Mesothelial cell of epicardium (in vitro differentiated cells): Measurements from ENCODE around the gene ARMC6. TPM values are rescaled to one million over a fixed set of nuclear protein-coding genes. Genes with fewer than 3 reads are reported as not detected.

Experiments
- DNase-seq, 2 experiments: peaks; one replicate each; pipeline ENCODE4 v3.0.0; 2021; ENCODE audit warnings: low spot score in 2 of 2; ENCODE audit not compliant: unreplicated experiment in 2 of 2
- H3K27ac Mint-ChIP-seq: 2 replicates; pipeline ENCODE4 v1.8.0; 2021; ENCODE audit warnings: mixed read lengths
- H3K27me3 Mint-ChIP-seq: 2 replicates; pipeline ENCODE4 v1.8.0; 2021; ENCODE audit warnings: low read depth, mixed read lengths
- H3K36me3 Mint-ChIP-seq: 2 replicates; pipeline ENCODE4 v1.8.0; 2021; ENCODE audit warnings: mixed read lengths
- H3K4me1 Mint-ChIP-seq: 2 replicates; pipeline ENCODE4 v1.8.0; 2021; ENCODE audit warnings: mixed read lengths
- H3K4me3 Mint-ChIP-seq: 2 replicates; pipeline ENCODE4 v1.8.0; 2021; ENCODE audit warnings: mild to moderate bottlenecking, moderate library complexity, mixed read lengths
- H3K9me3 Mint-ChIP-seq: 2 replicates; pipeline ENCODE4 v1.8.0; 2021; ENCODE audit warnings: mixed read lengths
- total RNA-seq: library from RNA; stranded (reverse); gene quantifications from 3 replicates; pipeline ENCODE4 v1.2.1, GENCODE V29; 2021
- TF ChIP-seq, protein P1 (sequence below): fragments of 200-600 bp; sonication (generic); IDR thresholded peaks from one replicate; pipeline ENCODE4 v1.5.0; 2021; ENCODE audit warnings: antibody characterized with exemption; ENCODE audit not compliant: unreplicated experiment

ARMC6 gene
- total RNA-seq, 1 donor from 2014 or later, result 25.8 TPM

DNA sequence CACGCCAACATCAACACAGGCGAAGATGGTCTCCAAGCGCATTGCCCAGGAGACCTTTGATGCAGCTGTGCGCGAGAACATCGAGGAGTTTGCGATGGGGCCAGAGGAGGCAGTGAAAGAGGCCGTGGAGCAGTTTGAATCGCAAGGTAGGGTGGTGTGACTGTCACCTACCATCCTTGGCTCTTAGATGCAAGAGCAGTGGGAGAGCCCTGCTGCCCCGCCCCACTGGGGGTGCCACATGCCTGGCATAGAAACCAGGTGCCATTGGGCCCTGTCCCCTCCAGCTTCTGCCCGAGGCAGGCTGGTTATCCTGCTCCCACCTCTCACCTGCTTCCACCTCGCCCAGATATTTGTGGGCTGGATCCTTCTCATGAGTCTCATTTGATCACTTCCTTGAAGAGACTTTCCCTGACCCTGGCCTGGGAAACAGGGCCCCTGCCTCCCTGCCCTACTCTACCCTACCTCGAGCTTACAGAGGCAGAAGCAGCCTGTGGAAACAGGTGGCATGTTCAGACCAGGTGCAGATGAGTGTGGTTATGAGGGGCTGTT, 9.4 kb downstream of the ARMC6 start:
- Mint-ChIP-seq H3K27me3 (no peaks in the 10 kb centered on the region), H3K4me1 (no peaks in the 10 kb centered on the region), H3K36me3 (peaks cover 25% of the 10 kb centered on the region), H3K4me3 (no peak overlapping the region), H3K27ac (no peak overlapping the region), H3K9me3 (no peaks in the 10 kb centered on the region)
- TF ChIP-seq, protein P1, sequence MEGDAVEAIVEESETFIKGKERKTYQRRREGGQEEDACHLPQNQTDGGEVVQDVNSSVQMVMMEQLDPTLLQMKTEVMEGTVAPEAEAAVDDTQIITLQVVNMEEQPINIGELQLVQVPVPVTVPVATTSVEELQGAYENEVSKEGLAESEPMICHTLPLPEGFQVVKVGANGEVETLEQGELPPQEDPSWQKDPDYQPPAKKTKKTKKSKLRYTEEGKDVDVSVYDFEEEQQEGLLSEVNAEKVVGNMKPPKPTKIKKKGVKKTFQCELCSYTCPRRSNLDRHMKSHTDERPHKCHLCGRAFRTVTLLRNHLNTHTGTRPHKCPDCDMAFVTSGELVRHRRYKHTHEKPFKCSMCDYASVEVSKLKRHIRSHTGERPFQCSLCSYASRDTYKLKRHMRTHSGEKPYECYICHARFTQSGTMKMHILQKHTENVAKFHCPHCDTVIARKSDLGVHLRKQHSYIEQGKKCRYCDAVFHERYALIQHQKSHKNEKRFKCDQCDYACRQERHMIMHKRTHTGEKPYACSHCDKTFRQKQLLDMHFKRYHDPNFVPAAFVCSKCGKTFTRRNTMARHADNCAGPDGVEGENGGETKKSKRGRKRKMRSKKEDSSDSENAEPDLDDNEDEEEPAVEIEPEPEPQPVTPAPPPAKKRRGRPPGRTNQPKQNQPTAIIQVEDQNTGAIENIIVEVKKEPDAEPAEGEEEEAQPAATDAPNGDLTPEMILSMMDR, result no peak
- DNase-seq, result no peak

DNA sequence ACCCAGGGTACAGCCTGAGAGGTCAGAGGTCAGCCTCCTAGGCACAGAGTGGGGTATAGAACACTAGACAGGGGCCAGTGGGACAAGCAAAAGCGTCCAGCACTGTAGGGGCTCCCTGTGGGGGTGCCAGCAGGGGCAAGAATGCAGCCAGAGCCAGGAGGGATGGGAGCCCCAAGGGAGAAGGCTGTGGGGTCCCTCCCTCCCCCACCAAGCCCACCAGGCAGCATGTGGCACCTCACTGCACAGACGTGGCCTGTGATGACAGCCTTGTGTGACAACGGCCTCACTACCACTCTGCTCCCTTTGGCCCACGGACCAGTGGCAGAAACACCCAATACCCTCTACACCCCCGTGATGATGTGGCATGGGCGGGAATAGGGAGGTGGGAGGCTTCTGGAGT, 10.1 kb downstream of the ARMC6 start:
- peaks cover 25% of the 10 kb centered on the region for H3K36me3 Mint-ChIP-seq
- TF ChIP-seq, protein P1, result no peak
- no peak for DNase-seq
- H3K4me3 Mint-ChIP-seq, result no peak overlapping the region
- H3K4me1 Mint-ChIP-seq, result no peaks in the 10 kb centered on the region
- no peak overlapping the region for H3K27ac Mint-ChIP-seq
- H3K9me3 Mint-ChIP-seq, result no peaks in the 10 kb centered on the region
- H3K27me3 Mint-ChIP-seq, result no peaks in the 10 kb centered on the region

DNA sequence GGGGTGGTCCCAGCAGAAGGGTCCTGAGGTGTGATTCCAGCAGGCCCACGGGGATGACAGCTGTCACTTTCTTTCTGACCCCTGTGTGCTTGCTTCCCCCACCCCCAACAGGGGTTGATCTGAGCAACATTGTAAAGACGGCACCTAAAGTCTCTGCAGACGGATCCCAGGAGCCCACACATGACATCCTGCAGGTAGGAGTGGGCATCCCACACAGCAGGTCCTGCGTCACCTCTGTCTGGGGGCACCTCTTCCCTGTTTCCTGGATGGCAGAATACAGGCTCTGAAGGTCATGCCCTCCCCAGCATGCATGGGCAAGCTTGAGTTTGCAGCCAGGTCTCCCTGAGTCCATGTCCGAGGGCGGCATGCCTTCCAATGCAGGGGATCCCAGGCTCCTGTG, 10.5 kb downstream of the ARMC6 start:
- no peak for DNase-seq
- Mint-ChIP-seq H3K36me3 (peaks cover 23% of the 10 kb centered on the region), H3K27me3 (no peaks in the 10 kb centered on the region), H3K9me3 (no peaks in the 10 kb centered on the region), H3K4me1 (no peaks in the 10 kb centered on the region), H3K4me3 (no peak overlapping the region), H3K27ac (no peak overlapping the region)
- TF ChIP-seq, protein P1, result no peak

DNA sequence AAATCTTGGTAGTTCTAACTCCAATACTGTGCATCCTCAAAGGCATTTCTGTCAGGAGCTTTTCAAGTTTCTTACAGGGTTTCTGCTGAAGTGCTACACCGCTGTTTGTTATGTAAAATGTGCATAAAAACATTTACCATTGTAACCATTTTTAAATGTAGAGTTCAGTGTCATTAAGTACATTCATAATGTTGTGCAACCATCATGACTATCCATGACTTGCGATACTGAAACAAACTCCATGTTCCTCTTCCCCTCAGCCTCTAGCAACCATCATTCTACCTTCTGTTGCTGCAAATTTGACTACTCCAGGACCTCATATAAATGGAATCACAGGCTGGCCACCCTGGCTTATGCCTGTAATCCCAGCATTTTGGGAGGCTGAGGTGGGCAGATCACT, 16.0 kb downstream of the ARMC6 start:
- no peaks in the 10 kb centered on the region for H3K9me3 Mint-ChIP-seq
- TF ChIP-seq, protein P1, result no peak
- H3K27ac Mint-ChIP-seq, result no peak overlapping the region
- no peaks in the 10 kb centered on the region for H3K4me1 Mint-ChIP-seq
- H3K27me3 Mint-ChIP-seq, result no peaks in the 10 kb centered on the region
- no peak for DNase-seq
- H3K36me3 Mint-ChIP-seq, result peaks cover 15% of the 10 kb centered on the region
- no peak overlapping the region for H3K4me3 Mint-ChIP-seq

DNA sequence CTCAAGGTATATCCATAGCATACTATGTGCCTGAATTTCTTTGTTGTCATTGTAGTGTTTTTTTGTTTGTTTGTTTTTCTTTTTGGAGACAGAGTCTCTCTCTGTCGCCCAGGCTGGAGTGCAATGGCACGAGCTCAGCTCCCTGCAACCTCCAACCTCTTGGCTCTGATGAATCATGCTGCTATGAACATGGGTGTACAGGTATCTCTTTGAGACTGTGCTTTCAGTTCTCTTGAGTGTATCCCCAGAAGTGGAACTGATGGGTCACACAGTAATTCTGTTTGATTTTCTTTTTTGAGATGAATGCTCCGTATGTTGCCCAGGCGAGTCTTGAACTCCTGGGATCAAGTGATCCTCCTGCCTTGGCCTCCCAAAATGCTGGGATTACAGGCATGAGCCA, 16.7 kb downstream of the ARMC6 start:
- peaks cover 10% of the 10 kb centered on the region for H3K36me3 Mint-ChIP-seq
- no peak for DNase-seq
- H3K4me1 Mint-ChIP-seq, result no peaks in the 10 kb centered on the region
- no peaks in the 10 kb centered on the region for H3K27me3 Mint-ChIP-seq
- H3K4me3 Mint-ChIP-seq, result no peak overlapping the region
- no peaks in the 10 kb centered on the region for H3K9me3 Mint-ChIP-seq
- TF ChIP-seq, protein P1, result no peak
- H3K27ac Mint-ChIP-seq, result no peak overlapping the region

DNA sequence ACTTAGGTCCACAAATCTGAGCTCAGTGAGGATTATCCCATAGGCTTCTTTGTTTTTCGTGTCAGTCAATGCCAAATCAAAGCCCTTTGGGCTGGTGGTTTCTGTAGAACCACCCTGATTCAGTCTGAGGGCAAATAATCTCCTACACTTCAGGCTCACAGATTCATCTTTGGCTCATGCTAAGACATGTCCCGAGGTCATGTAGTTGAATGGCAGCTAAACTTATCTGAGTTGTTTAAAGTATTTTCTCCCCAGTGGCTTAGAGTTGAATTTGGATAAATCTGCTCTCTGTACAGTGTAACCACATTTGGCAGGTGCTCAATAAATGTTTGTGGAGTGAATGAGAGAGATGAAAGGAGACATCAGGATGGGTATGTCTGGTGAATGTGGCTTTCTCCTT, 17.3 kb downstream of the ARMC6 start:
- TF ChIP-seq, protein P1, result no peak
- Mint-ChIP-seq H3K4me3 (no peak overlapping the region), H3K27me3 (no peaks in the 10 kb centered on the region), H3K4me1 (no peaks in the 10 kb centered on the region), H3K36me3 (peaks cover 8% of the 10 kb centered on the region), H3K9me3 (no peaks in the 10 kb centered on the region), H3K27ac (no peak overlapping the region)
- no peak for DNase-seq
